ENCODE results near the gene ZFAND4.
"Not testable (repeated sequence)": the region's sequence is repeated elsewhere in the genome, so short reads cannot be mapped to it uniquely, and the experiment has no call there.

Gene ZFAND4

DNA sequence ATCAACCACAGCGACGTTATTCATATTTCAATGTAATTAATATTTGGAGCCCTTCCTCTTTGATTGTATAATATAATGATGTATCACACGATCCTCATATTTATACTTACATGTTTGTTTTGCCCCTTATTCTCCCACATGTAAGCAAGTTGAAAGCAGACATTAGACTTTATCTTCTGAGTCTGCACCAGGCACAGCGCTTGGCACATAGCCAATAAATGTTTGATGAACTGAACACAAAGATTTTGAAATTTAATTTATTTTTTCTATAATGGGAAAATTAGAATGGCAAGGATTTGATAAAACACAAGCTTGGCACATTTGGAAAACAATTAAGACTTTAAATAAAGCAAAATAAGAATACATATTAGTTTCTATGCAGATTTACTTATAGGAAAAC, 31.6 kb downstream of the ZFAND4 start:
- DNase-seq = no peak

DNA sequence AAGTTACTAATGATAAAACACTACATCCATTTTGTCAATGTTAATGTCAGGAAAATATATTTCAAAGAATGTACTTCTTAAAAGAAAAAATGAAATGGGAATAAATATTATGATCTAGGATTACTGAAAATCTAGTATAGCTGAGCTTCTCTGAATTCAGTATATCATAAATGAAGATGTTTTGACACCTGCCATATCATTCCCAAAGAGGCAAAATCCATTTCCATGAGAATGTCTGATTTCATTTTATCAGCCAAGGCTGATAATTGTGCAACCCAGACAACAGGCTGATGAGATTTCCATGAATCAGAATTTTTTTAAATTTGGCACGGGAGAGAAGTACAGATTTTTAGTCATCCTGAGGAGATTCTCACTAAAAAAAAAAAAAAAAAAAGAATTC, 32.5 kb downstream of the ZFAND4 start:
- no peak for DNase-seq

DNA sequence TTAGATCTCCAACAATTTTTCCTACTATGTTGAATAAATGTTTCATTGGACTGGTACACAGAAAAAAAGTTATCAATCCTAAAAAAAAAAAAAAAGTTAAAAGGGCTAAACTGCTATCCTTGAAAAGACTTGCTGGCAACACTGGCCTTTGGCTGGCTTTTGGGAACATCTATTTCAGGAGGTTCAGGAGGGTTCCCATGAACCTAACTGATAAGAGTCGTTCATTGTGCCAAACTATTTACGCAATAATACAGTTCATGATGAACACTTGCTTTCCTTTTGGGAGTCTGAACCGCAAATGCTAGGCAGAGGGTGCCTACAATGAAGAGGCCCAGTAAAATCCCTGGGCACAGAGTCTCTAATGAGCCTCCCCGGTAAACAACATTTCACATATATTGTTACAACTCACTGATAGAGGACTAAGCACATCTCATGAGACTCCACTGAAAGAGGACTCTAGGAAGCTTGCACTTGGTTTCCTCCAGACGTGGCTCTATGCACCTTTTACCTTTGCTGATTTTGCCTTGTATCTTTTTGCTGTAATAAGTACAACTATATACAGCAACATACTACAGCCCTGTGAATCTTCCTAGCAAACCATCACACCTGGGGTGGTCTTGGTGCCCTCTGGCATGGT, 45.0 kb downstream of the ZFAND4 start:
- no peak for DNase-seq

DNA sequence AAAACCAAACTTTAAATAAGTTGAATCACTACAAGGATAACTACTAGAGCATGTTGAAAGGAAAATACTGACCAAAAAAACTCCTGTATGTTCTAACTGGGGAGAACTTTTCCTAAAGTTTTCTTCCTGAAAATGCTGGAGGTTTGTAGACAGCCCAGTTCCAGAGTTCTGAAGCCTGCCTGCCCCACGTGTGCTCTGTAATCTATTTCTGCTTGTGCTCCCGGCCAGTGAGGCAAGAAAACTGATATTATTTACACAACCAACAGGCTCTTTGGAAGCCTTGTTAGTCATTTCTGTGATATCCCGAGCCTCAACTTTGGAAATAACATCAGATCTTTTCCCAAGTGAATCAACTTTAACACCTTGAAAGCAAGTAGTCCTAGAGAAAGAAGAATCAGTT, 46.7 kb downstream of the ZFAND4 start:
- no peak for DNase-seq

DNA sequence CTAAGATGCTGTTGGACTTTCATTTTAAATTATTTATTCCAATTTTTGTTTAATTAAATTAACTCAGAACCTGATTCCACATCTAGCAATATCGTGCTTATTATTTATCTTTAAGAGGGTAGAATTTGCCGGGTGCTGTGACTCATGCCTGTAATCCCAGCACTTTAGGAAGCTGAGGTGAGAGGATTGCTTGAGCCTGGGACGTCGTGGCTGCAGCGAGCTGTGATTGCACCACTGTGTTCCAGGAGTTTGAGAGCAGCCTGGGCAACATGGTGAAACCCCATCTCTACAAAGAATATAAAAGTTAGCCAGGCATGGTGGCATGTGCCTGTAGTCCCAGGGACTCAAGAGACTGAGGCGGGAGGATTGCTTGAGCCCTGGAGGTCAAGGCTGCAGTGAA, 47.8 kb downstream of the ZFAND4 start:
- no peak for DNase-seq

DNA sequence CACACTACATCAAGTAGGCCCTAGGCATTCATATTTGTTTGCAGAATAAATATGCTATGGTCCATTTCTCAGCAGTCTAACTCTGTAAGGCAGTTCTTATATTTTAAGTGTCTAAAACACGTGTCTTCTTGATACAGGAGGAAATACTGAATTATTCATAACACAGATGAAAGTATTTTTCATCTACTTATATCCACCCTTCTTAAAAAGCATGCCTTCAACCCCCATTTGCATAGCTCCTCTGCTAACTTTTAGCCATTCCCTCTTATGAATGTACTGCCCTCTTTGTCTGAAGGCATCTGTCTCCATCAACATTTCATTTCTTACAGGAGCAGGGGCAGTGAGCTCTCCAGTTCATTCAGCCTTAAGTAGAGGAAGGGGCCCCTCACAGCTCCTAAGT, 57.7 kb downstream of the ZFAND4 start:
- no peak for DNase-seq

DNA sequence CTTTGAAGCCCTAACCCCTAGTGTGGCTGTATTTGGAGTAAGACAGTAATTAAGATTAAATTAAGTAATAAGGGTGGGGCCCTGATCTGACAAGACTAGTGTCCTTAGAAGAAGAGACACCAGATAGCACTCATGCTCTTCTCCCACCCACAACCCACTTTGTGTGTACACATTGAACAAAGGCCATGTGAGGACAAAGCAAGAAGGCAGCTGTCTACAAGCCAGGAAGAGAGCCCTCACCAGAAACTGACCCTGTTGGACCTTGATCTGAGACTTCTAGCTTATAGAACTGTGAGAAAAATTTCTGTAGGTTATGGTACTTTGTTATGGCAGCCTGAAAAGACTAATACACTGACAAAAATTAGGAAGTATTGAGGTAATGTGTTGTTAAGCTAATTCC, 59.8 kb downstream of the ZFAND4 start:
- DNase-seq = no peak

DNA sequence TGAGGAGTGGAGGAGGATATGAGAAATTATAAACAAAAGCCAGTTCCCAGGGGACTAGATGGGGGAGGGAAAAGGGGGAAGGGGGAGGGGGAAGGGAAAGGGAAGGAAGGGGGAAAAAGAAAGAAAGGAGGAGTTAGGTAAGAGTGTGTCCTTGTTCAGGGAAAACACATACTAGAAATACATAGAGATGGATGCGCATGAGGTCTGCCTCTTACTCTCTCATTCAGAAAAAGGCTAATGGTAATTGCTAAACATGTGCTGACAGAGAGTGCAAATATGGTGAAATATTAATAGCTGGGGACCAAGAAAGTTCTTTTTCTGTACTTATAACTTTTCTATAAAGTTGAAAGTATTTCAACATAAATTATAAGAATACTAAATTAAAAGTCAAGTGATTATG, 64.5 kb downstream of the ZFAND4 start:
- DNase-seq = no peak

DNA sequence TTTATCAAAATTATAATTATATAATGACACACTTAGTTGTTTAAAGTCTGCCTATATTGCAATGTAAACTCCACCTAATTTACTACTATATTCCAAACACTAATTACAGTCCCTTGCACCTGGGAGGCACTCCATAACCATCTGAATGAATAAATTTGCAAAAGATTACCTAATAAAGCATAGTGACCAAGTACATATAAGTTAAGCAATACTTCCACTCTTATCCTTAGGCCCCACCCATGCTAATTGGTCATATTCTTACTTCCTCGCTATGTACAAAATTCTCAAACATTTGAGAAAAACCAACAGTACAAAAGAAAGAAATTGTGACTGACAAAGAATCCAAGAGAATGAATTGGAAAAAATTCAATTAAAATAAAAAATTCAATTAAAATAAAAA, 65.3 kb downstream of the ZFAND4 start:
- DNase-seq = no peak

DNA sequence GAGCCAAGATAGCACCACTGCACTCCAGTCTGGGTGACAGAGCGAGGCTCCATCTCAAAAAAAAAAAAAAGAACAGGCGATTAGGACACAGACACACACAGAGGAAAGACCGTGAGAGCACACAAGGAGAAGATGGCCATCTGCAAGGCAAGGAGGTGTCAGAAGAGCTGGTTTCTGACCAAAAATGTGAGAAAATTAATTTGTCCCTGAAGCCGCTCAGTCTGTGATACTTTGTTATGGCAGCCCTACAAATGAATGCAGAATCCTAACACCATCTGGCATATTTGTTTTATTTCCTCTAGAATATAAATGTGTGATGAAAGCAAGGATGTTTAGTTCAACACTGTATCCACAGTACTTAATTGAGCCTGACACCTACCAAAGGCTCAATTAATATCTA, 69.7 kb downstream of the ZFAND4 start:
- DNase-seq = no peak

DNA sequence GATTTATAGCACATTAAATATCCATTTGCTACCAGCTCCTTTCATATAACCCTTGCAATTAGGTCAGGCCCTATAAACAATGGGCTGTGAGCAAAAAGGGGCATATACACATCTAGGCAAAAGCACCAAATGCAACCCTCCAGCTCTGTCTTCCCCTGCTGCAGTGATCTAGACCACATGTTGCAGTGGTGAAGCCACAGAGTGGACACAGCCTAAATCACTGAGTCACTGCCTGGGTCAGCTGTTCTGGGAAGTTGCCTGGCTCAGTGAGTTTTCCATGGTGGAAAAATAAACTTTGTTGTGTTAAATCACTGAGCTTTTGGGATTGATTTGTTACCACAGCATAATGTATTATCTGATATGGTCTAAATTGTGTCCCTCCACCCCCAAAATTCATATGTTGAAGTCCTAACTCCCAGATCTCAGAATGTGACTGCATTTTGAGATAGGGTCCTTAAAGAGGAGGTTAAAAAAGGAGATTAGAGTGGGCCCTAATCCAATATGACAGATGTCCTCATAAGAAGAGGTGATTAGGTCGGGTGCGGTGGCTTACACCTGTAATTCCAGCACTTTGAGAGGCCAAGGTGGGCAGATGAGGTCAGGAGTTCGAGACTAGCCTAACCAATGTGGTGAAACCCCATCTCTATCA, 70.4 kb downstream of the ZFAND4 start:
- no peak for DNase-seq

DNA sequence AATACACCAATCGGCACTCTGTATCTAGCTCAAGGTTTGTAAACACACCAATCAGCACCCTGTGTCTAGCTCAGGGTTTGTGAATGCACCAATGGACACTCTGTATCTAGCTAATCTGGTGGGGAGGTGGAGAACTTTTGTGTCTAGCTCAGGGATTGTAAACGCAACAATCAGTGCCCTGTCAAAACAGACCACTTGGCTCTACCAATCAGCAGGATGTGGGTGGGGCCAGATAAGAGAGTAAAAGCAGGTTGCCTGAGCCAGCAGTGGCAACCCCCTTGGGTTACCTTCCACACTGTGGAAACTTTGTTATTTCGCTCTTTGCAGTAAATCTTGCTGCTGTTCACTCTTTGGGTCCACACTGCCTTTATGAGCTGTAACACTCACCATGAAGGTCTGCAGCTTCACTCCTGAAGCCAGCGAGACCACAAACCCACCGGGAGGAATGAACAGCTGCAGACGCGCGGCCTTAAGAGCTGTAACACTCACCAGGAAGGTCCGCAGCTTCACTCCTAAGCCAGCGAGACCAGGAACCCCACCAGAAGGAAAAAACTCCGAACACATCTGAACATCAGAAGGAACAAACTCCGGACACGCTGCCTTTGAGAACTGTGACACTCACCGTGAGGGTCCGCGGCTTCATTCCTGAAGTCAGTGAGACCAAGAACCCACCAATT, 71.2 kb downstream of the ZFAND4 start:
- DNase-seq = not testable (repeated sequence)

DNA sequence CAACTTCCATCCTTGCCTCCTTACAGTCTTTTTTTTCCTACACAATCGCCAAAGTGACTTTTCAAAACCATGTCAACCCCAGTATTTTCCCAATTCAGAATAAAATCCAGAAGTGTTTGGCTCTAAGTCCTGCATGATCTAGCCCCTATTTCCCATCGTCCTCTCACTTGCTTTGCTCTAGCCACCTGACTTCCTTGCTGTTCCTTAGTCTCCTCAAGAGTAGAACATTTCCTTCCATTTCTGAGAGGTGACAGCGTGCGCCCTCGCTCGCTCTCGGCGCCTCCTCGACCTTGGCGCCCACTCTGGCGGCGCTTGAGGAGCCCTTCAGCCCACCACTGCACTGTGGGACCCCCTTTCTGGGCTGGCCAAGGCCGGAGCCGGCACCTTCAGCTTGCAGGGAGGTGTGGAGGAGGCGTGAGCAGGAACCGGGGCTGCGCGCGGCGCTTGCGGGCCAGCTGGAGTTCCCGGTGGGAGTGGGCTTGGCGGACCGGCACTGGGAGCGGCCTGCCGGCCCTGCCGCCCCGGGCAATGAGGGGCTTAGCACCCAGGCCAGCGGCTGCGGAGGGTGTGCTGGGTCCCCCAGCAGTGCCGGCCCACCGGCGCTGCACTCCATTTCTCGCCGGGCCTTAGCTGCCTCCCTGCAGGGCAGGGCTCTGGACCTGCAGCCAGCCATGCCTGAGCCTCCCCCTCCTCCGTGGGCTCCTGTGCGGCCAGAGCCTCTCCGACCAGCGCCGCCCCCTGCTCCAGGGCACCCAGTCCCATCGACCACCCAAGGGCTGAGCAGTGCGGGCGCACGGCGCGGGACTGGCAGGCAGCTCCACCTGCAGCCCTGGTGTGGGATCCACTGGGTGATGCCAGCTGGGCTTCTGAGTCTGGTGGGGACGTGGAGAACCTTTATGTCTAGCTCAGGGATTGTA, 72.0 kb downstream of the ZFAND4 start:
- peak in 1 of 58 donors; percentile 3 for DNase-seq

DNA sequence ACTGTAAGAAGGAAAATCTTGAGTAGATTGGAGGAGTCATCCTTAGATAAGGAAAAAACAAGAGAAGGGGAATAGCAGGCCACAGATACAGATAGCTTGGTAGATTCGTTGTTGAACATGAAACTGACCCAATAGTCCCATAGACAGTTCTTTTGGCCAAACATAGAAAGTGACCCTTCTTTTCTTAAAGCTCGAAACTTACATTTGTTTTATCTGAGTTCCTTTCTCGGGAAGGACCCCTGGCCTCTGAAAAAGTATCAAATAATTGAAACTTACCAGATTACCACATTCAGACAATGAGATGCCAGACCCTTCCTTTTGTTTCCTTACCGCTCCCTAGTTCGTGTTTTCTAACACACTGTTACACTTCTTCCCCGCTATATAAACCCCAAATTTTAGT, 72.9 kb downstream of the ZFAND4 start:
- DNase-seq = no peak

DNA sequence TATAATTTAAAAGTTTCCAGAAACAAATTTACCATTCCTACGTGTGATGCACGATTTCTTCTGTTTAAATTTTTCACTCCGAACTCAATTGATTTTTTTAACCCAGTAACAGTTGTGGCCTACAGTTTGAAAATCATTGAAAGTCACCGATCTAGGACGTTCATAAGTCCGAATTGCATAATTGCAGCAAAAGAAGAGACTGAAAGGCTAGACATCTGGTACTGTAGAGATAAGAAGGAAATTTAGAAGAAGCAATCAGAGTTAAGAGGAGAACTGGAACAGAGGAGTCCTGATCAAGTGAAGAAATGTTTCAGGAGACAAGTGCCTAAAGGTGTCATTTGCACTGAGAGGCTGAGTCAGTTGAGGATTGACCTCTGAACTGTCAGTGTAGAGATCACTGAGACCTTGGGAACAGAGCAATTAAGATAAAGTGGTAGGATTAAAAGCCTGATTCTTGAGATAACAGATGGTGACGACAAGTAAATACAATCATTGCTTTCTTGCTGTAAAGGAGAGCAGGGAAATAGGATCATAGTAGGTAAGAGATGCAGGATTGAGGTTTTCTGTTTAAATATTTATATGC, 73.5 kb downstream of the ZFAND4 start:
- no peak for DNase-seq

DNA sequence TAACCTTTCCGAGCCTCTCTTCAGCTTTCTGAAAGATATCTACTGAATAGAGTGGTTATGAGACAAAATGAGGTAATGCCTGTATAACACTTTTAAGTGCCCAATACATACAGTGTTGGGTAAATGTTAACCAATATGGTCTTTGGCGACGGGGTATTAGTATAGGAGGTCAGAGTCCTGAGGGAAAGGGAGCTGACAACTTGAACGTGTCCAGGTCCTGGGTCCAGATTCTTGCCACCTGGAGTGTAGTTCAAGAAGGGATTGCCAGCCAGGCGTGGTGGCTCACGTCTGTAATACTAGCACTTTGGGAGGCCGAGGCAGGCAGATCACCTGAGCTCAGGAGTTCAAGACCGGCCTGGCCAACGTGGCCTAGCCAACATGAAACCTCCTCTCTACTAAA, 76.0 kb downstream of the ZFAND4 start:
- DNase-seq = no peak

DNA sequence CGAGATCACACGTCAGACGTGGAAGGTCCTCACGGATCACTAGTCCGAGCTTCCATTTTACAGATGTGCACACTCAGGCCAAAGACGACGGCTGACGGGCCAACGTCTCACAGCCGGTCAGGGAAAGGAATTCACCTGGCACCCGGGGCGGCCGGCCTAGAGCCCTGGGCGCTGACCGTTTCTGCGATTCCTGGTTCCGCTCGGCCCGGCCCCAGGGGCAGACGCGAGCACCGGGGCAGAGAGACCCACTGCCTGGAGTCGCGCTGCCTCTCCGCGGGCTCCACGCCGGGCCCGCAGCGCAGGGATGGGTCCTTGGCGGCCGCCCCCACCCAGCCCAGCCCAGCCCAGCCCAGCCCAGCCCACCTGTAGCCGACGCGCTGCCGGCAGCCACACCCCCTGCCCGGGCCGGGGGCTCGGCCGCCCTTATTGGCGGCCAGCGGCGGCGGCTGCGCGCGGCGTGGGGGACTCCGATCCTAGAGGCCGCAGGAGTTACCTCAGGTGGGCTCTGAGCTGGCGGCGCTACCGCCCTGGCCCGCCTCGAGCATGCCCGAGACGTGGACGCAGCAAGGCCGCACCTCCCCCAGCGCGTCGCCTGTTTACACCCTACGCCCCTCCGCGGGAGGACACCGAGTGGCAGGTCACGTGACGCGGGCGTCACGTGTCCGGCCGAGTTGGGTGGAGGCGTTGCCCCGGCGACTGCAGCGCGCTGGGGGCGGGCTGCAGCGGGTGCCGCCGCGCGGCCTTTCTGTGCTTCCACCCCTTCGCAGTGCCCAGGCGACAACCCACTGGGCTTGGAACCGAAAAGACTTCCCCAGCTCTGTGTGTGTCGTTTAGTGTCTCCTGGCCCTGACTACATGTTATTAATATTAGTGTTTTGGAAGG, 78.1 kb downstream of the ZFAND4 start:
- DNase-seq = peak; percentile 15 to 94 (median 86)

DNA sequence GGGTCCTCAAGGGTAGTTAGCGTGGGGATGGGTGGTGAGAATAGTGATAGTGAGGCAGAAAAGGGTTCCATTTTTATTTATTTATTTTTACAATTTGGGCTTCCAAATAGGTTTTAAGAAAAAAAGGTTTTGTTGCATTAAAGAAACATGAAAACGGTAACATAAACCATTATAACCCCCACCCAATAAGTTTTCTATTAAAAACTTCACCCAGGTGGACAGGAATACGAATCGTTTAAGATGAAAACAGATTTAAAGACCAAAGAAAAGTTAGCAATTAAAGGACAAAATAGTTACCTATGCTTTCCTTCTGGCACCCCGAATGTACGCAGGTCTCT, 78.7 kb downstream of the ZFAND4 start:
- DNase-seq = no peak

DNA sequence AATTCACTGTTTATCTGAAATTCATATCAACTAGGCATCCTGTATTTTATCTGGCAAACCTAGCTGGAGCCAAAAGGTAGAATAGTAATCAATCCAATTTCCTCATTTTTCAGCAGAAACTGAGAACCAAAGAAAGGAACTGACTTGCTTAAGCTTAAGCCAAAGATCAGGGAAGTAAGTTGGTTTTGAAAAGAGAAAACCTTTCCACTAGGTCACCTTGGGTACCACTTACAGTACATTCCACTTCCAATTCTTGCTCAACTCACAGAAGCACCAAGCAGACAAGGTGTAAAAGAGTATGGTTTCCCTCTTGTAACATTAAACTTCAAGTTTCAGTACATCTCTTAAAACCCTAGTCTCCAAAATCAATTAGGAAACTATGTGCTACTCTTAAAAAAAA, 79.6 kb downstream of the ZFAND4 start:
- no peak for DNase-seq

DNA sequence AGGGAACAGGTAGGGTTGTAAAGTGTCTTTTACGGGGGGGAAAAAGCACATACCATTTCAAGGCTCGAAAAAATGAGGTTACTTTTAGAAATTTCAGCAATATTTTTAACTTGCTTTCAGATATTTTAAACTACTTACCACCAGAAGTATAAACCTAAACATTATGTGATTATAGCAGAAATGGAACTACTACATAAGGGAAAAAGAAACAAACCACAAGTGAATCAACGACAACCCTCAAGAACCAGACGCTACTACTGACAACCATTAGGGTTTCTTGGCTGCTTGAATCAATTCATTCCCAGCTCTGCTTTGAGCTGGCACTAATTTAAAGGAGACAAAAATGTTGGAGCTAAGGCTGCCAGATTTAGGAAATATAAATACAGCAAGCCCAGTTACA, 80.1 kb downstream of the ZFAND4 start:
- DNase-seq = no peak

DNA sequence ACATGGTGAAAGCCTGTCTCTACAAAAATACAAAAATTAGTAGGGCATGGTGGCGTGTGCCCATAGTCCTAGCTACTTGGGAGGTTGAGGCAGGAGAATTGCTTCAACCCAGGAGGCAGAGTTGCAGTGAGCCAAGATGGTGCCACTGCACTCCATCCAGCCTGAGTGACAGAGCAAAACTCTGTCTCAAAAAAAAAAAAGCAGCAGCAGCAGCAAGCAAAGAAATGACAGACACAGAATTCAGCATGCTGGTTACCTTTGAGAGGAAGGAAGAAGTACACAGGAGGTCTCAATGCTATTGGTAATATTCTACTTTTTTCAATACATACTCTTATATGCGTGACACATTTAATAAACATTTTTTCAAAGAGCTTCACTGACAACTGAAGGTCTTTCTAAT, 81.3 kb downstream of the ZFAND4 start:
- DNase-seq = no peak

Data from anterior cingulate cortex (tissue), 58 donors.